Loucy (cell line): ENCODE data around the gene BLVRA.

ENCODE experiments used
- H2AFZ ChIP-seq: fragments of 200-600 bp; sonication (generic); 2 replicates; pipeline ENCODE4 v1.6.0; 2016; ENCODE audit warnings: antibody characterized with exemption, mild to moderate bottlenecking, low read length, moderate library complexity
- H3F3A ChIP-seq: fragments of 200-600 bp; 2 replicates; pipeline ENCODE4 v1.6.0; 2016; ENCODE audit warnings: antibody characterized with exemption, low read depth, mild to moderate bottlenecking
- H3K27me3 ChIP-seq: fragments of 200-600 bp; sonication (generic); 2 replicates; pipeline ENCODE4 v1.6.1; 2014; ENCODE audit warnings: low read length, mild to moderate bottlenecking; ENCODE audit not compliant: insufficient read depth, poor library complexity, severe bottlenecking
- H3K36me3 ChIP-seq: fragments of 200-600 bp; sonication (generic); 2 replicates; pipeline ENCODE4 v1.6.1; 2016; ENCODE audit warnings: low read length; ENCODE audit not compliant: insufficient read depth
- H3K4me1 ChIP-seq: fragments of 200-600 bp; sonication (generic); 2 replicates; pipeline ENCODE4 v1.5.1; 2014; ENCODE audit warnings: low read length, mild to moderate bottlenecking; ENCODE audit not compliant: insufficient read depth, poor library complexity, severe bottlenecking
- H3K4me2 ChIP-seq: fragments of 200-600 bp; sonication (generic); 2 replicates; pipeline ENCODE4 v1.6.0; 2014; ENCODE audit warnings: antibody characterized with exemption, low read length, low read depth, mild to moderate bottlenecking; ENCODE audit not compliant: poor library complexity, severe bottlenecking
- H3K4me3 ChIP-seq: fragments of 200-600 bp; sonication (generic); 2 replicates; pipeline ENCODE4 v1.5.1; 2014; ENCODE audit warnings: low read length, mild to moderate bottlenecking, mixed read lengths; ENCODE audit not compliant: poor library complexity, severe bottlenecking
- H3K79me2 ChIP-seq: fragments of 200-600 bp; sonication (generic); 2 replicates; pipeline ENCODE4 v1.6.1; 2014; ENCODE audit warnings: low read length; ENCODE audit not compliant: insufficient read depth
- H3K9ac ChIP-seq: fragments of 200-600 bp; sonication (generic); 2 replicates; pipeline ENCODE4 v1.6.0; 2014; ENCODE audit warnings: mild to moderate bottlenecking, low read depth, low read length, moderate library complexity; ENCODE audit not compliant: poor library complexity, severe bottlenecking
- H3K9me2 ChIP-seq: fragments of 200-600 bp; sonication (generic); replicated peaks from 2 replicates; pipeline ENCODE4 v1.6.1; 2016; ENCODE audit warnings: low read depth, low read length, mixed read lengths
- H3K9me3 ChIP-seq: fragments of 200-600 bp; sonication (generic); 2 replicates; pipeline ENCODE4 v1.6.1; 2014; ENCODE audit warnings: mild to moderate bottlenecking, antibody characterized with exemption, low read length, low read depth; ENCODE audit not compliant: insufficient read depth
- H4K20me1 ChIP-seq: fragments of 200-600 bp; sonication (generic); 2 replicates; pipeline ENCODE4 v1.6.0; 2014; ENCODE audit warnings: antibody characterized with exemption, low read length, mild to moderate bottlenecking; ENCODE audit not compliant: insufficient read depth, poor library complexity, severe bottlenecking
- CTCF ChIP-seq: fragments of 200-600 bp; sonication (generic); conservative IDR thresholded peaks from 2 replicates; pipeline ENCODE4 v1.5.1; 2014; ENCODE audit warnings: mild to moderate bottlenecking, antibody characterized with exemption, low read length
- EZH2phosphoT487 ChIP-seq: fragments of 200-600 bp; IDR thresholded peaks from 2 replicates; pipeline ENCODE4 v1.6.1; 2018; ENCODE audit warnings: antibody characterized with exemption, mild to moderate bottlenecking, moderate library complexity, borderline replicate concordance

The BLVRA gene

GRCh38 chr7:43761382-43761781 is 2.9 kb downstream of the BLVRA start:
- TF ChIP-seq CTCF, result no peak
- no peak for TF ChIP-seq EZH2phosphoT487
- no peak overlapping the region for H3K9ac ChIP-seq
- no peaks in the 10 kb centered on the region for H3K36me3 ChIP-seq
- no peaks in the 10 kb centered on the region for H4K20me1 ChIP-seq
- no peaks in the 10 kb centered on the region for H3K9me2 ChIP-seq
- no peak overlapping the region for H3K4me3 ChIP-seq
- H3K9me3 ChIP-seq, result no peaks in the 10 kb centered on the region
- H3K79me2 ChIP-seq, result no peaks in the 10 kb centered on the region
- H3K27me3 ChIP-seq, result peaks cover 8% of the 10 kb centered on the region
- peaks cover 11% of the 10 kb centered on the region for H3K4me1 ChIP-seq
- no peak overlapping the region for H2AFZ ChIP-seq
- H3F3A ChIP-seq, result no peaks in the 10 kb centered on the region
- no peak overlapping the region for H3K4me2 ChIP-seq

- TF ChIP-seq CTCF (no peak), EZH2phosphoT487 (no peak)
- Histone ChIP-seq H4K20me1 (no peaks in the 10 kb centered on the region), H3K79me2 (no peaks in the 10 kb centered on the region), H3K9me3 (no peaks in the 10 kb centered on the region), H3K4me1 (peaks cover 11% of the 10 kb centered on the region), H3K9me2 (no peaks in the 10 kb centered on the region), H3K9ac (no peak overlapping the region), H3K27me3 (peaks cover 8% of the 10 kb centered on the region), H3K4me2 (no peak overlapping the region), H3K36me3 (no peaks in the 10 kb centered on the region), H3F3A (no peaks in the 10 kb centered on the region), H2AFZ (no peak overlapping the region), H3K4me3 (no peak overlapping the region)
Measured at GRCh38 chr7:43761938-43762692, 3.6 kb downstream of the BLVRA start.

- no peak overlapping the region for H2AFZ ChIP-seq
- H3K4me2 ChIP-seq, result no peak overlapping the region
- no peaks in the 10 kb centered on the region for H3K79me2 ChIP-seq
- no peaks in the 10 kb centered on the region for H3K36me3 ChIP-seq
- H3K9ac ChIP-seq, result no peak overlapping the region
- no peaks in the 10 kb centered on the region for H3F3A ChIP-seq
- no peaks in the 10 kb centered on the region for H4K20me1 ChIP-seq
- H3K4me3 ChIP-seq, result no peak overlapping the region
- H3K27me3 ChIP-seq, result peaks cover 3% of the 10 kb centered on the region
- peaks cover 7% of the 10 kb centered on the region for H3K4me1 ChIP-seq
- no peaks in the 10 kb centered on the region for H3K9me2 ChIP-seq
- TF ChIP-seq CTCF, result no peak
- TF ChIP-seq EZH2phosphoT487, result no peak
- H3K9me3 ChIP-seq, result no peaks in the 10 kb centered on the region
Measured at GRCh38 chr7:43763183-43763582, 4.7 kb downstream of the BLVRA start.
